CD4-positive, alpha-beta T cell treated with Interleukin-4 for 1 hour (primary cell): ENCODE data around the gene GLI1.
"Not testable (repeated sequence)": the region's sequence is repeated elsewhere in the genome, so short reads cannot be mapped to it uniquely, and the experiment has no call there.

Experiments used
- DNase-seq, 2 donors: peaks; one replicate each; pipeline ENCODE4 v3.0.0-alpha.2; 2020 to 2022

Gene GLI1

DNA sequence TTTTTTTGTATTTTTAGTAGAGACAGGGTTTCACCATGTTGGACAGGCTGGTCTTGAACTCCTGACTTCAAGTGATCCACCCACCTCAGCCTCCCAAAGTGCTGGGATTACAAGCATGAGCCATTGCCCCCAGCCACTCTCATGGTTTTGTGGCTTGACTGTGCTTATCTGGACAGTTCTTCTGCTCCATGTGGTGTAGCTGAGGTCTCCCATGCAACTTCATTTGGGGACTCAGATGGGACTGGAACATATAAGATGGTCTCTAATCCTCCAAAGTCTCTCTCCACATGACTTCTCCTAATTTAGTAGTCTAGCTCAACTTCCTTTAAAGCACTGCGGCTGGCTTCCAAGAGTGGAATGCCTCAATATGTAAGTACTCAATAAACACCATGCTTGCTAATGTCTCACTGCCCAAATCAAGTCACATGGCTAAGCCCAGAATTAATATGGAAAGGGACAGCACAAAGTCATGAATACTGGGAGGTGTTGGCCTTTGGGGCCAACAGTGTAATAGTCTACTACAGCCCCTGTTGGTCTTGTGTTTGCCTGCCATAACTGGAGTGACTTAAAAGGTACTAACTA is 17.6 kb upstream of the GLI1 start:
- no peak for DNase-seq

DNA sequence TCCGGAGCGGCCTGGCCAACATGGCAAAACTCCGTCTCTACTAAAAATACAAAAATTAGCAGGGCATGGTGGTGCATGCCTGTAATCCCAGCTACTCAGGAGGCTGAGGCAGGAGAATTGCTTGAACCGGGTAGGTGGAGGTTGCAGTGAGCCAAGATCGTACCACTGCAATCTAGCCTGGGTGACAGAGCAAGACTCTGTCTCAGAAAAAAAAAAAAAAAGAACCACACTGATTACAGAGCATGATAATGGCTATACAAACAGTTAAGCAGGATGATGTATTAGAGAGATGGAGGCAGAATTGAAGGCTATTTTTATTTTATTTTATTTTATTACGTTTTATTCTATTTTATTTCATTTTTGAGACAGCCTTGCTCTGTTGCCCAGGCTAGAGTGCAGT is 15.2 kb upstream of the GLI1 start:
- DNase-seq: not testable (repeated sequence)

DNA sequence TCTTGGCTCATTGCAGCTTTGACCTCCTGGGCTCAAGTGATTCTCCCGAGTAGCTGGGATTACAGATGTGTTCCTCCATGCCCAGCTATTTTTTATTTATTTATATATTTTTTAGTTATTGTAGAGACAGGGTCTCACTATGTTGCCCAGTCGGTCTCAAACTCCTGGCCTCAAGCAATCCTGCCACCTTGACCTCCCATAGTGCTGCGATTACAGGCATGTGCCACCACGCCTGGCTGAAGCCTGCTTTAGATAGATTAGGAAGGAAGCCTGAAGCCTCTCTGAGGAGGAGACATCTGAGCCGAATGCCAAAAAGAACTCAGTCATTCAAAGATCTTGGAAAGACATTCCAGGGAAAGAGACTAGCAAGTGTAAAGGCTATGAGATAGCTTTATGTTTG is 14.8 kb upstream of the GLI1 start:
- DNase-seq: no peak

DNA sequence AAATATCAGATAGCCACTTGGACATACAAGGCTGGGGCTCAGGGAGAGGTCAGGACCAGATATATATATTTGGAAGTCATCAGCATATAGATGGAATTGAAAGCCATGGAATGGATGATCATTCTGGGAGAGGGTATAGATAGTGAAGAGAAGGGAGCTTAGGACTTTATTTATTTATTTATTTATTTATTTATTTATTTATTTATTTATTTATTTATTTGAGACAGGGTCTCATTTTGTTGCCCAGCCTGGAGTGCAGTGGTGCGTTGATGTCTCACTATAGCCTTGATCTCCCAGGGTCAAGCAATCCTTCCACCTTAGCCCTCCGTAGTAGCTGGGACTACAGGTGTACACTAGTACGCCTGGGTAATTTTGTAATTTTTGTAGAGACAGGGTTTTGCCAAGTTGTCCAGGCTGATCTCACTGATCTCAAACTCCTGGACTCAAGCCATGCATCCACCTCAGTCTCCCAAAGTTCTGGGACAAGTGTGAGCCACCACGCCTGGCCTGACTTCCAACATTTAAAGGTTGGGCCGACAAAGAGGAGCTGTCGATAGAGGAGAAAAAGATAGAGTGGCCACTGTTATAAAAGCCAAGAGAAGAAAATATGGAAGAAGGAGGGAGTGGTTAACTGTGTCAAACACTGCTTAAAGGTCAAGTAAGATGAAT is 13.2 kb upstream of the GLI1 start:
- DNase-seq: no peak

DNA sequence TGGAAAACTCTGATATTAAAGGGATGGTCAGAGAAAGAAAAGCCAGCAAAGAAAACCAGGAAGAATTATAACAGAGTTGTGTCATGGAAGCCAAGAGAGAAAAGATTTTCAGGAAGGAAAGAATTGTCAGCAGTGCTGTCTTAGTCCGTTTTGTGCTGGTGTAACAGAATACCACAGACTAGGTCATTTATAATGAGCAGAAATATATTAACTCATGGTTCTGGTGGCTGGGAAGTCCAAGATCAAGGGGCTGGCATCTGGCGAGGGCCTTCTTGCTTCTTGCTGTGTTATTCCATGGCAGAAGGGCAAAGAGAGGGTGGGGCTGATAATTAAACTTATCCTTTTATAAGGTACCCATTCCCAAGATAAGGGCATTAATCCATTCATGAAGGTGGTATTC is 10.9 kb upstream of the GLI1 start:
- no peak for DNase-seq

DNA sequence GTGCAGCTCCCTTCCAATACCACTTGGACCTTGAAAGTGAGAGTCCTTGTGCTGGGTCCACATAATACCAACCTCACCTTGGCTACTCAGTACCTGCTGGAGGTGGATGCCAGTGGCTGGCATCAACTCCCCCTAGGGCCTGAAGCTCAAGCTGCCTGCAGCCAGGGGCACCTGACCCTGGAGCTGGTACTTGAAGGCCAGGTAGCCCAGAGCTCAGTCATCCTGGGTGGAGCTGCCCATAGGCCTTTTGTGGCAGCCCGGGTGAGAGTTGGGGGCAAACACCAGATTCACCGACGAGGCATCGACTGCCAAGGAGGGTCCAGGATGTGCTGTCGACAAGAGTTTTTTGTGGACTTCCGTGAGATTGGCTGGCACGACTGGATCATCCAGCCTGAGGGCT is 10.2 kb upstream of the GLI1 start:
- no peak for DNase-seq

DNA sequence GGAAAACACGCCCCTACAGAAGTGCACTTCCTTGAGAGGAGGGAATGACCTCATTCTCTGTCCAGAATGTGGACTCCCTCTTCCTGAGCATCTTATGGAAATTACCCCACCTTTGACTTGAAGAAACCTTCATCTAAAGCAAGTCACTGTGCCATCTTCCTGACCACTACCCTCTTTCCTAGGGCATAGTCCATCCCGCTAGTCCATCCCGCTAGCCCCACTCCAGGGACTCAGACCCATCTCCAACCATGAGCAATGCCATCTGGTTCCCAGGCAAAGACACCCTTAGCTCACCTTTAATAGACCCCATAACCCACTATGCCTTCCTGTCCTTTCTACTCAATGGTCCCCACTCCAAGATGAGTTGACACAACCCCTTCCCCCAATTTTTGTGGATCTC is 9.5 kb upstream of the GLI1 start:
- no peak for DNase-seq

DNA sequence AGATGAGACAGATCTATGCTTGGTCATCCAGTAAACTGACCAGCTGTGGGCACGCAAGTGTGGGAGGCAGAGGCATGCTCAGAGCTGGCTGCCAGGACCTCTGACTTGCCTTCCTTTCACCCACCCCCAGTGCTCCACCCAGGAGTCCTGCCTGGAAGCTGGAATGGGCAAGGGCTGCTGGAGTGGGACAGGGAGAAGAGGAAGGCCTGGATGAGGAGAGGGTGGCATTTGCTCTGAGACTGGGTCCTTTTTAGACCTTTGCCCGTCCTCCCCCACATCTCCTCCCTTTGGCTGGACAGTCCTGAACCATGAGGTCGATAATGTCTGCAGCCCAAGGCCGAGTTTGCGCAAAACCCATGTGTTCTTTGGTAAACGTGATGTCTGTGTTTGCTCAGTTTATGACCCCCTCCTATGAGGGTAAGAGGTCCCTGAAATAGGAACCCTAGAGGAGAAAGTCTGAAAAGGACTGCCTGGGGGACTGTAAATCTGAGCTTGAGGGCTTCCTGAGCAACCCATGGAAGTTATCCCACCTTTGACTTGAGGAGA is 8.3 kb upstream of the GLI1 start:
- no peak for DNase-seq

DNA sequence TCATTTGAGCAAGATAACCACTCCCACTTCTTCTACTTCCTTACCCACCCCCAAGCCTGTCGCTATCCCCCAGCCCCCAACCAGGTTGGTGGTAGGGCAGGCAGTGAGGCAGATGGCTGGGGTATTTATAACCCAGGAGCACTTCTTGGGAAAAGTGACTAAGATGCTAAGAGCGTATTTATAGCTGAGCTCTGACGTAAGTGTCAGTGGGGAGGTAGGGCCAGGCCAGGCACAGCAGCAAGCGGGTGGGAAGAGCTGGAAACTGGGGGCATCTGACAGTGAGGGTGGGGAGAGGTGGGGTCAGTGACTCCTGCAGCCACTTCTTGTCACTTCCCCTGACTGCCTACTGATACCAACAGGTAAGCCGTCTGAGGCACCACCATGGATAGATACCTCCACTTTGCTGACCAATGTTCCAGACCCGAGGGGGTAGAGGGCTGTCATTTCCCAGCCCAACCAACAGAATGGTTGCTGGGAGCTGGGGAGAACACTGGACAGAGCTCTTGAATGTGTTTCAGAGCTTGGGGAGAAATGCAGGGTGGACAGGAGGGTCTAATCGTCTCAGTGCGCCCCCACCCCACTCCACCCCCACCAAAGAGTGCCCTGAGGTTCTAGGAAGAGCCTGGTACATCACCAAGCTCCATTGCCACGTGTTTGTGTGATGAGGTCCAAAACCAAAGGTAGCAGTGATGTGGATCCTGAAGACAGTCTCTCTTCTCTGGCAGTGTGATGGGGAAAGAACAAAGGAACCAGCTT is 7.2 kb upstream of the GLI1 start:
- no peak for DNase-seq

DNA sequence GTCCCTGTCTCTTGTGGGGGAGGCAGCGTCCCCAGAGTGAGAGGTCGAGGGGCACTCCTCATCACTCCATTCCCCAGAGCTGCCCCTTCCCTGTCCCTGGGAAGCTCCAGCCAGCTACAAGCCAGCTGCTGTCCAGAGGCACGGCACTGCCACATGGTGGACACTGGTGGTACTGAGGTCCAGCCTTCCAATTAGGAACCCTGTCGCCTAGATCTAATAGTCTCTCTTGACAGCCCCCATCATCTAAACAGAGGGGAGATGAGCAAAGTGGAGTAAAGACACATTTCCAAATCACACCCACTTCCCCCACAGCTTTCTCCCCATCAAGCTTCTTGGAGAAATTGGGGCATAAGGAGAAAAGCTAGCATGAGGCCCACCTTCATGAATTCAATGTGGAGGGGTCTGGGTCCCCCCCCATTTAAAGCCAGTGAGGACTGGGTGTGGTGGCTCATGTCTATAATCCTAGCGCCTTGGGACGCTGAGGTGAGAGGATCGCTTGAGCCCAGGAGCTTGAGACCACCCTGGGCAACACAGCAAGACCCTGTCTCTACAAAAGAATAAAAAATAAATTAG is 6.6 kb upstream of the GLI1 start:
- DNase-seq: peak; percentile 42 to 60

DNA sequence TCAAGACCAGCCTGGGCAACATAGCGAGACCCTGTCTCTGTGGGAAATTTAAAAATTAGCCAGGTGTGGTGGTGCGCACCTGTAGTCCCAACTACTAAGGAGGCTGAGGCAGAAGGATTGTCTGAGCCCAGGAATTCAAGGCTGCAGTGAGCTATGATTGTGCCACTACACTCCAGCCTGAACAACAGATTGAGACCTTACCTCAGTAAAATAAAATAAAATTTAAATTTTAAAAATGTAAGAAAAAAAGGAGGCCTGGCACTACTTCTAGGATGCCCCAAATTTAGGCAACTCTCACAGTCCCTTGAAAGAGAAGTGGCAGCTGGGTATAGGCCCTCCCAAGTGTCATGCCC is 5.4 kb upstream of the GLI1 start:
- no peak for DNase-seq

DNA sequence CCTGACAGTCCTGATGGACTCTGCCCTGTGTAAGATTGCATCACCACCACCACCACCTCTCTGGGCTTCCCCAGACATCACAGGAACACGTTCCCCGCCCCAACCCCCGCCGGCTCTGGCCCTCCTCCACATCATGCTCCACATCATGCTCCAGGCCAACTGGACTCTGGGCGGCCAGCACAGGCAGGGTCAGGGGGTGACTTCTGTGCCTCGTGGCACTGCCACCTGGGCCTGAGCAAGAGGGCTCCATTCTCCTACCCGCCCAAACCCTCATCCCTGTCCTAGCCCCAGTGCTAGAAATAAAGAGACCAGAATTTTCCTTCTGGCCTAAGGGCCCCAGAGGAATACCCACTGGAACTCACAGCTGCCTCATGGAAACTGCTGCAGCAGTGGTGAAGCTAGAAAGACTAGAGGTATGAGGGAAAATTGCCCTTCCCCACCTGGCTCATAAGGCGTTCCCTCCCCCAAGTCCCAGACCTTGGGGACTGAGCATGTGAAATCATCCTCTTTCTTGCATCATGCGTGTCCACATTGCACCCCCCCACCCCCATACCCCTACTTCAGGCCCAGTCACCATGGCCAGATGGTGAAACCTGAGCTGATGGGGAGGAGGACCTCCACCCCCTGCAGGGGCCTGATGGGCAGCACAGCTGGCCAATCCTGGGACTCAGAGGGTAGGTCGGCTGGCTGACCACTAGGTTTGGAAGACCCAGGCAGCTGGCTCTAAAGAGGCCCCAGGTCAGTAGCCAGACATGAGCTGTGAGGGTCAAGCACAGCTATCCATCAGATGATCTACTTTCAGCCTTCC is 4.8 kb upstream of the GLI1 start, which contains the start of gene INHBE:
INHBE (plus strand) TSS at position 742 of the 808 bp plus-strand sequence. CDS start 230 bp downstream, outside the sequence.
- no peak for DNase-seq

DNA sequence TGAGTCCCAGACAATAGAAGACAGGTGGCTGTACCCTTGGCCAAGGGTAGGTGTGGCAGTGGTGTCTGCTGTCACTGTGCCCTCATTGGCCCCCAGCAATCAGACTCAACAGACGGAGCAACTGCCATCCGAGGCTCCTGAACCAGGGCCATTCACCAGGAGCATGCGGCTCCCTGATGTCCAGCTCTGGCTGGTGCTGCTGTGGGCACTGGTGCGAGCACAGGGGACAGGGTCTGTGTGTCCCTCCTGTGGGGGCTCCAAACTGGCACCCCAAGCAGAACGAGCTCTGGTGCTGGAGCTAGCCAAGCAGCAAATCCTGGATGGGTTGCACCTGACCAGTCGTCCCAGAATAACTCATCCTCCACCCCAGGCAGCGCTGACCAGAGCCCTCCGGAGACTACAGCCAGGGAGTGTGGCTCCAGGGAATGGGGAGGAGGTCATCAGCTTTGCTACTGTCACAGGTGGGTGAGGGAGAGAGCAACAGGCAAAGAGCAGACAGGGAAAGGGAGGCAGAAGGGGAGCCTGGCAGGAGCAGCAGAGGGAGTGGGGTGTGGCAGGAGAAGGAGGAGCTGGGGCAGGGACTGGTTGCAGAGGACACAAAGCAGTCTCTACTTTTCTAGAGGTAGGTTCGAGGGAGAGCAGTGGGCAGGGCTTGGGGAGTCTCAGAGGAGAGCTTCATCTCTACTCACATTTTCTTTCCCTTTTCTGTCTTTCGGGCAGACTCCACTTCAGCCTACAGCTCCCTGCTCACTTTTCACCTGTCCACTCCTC is 4.0 kb upstream of the GLI1 start:
- no peak for DNase-seq

DNA sequence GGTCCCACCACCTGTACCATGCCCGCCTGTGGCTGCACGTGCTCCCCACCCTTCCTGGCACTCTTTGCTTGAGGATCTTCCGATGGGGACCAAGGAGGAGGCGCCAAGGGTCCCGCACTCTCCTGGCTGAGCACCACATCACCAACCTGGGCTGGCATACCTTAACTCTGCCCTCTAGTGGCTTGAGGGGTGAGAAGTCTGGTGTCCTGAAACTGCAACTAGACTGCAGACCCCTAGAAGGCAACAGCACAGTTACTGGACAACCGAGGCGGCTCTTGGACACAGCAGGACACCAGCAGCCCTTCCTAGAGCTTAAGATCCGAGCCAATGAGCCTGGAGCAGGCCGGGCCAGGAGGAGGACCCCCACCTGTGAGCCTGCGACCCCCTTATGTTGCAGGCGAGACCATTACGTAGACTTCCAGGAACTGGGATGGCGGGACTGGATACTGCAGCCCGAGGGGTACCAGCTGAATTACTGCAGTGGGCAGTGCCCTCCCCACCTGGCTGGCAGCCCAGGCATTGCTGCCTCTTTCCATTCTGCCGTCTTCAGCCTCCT is 3.4 kb upstream of the GLI1 start:
- peak; percentile 66 to 67 for DNase-seq

DNA sequence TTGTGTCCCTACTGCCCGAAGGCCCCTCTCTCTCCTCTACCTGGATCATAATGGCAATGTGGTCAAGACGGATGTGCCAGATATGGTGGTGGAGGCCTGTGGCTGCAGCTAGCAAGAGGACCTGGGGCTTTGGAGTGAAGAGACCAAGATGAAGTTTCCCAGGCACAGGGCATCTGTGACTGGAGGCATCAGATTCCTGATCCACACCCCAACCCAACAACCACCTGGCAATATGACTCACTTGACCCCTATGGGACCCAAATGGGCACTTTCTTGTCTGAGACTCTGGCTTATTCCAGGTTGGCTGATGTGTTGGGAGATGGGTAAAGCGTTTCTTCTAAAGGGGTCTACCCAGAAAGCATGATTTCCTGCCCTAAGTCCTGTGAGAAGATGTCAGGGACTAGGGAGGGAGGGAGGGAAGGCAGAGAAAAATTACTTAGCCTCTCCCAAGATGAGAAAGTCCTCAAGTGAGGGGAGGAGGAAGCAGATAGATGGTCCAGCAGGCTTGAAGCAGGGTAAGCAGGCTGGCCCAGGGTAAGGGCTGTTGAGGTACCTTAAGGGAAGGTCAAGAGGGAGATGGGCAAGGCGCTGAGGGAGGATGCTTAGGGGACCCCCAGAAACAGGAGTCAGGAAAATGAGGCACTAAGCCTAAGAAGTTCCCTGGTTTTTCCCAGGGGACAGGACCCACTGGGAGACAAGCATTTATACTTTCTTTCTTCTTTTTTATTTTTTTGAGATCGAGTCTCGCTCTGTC is 2.7 kb upstream of the GLI1 start:
- DNase-seq: no peak

DNA sequence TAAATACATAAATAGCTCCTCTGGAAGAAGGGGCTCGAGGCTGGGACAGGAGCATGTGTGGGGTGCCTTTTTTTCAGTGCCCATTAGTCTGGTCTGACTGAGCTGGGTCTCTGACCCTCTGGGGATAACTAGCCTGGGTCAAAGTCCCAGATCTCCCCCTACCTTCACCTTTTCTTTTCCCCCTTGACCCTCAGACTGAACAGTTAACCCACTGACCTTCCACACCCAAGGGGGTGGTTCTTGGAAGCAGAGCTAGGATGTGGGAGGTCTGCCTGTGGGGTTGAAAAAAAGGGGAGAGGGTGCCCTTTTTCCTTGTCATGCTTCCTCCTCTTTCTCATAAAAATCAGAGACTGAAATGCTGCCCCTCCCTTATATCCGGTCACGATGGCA is 925 bp upstream of the GLI1 start:
- no peak for DNase-seq

DNA sequence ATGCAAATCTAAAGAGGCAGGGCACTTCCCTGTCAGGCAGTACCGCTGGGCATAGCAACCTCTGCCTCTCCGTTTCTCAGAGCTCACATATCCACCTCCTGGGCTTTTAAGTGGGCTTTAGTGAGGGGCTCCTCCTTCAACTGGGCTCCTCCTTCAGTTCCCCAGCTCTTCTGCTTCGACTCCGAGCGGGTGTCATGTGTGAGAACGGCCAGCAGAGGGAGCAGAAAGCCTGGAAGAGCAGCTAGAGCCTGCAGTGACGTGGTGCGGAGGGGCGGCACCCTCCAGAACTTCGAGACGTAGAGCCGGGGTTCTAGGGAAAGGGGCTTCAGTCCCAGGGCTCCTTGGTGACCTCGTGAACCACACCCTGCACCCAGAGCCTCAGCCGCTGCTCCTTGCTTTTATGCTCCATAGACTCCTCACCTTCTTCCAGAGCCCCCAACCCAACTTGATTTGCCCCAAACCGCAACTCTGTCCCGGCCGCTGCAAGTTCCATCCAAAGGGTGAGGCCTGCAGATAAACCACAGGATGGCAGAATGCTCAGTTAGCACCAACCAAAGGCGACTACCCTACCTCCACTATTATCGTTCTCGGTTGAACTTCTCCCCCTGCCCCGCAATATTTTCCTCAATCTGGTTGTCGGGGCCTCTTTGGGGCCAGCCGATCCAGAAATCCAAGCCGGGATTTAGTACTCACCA is 383 bp upstream of the GLI1 start:
- DNase-seq: peak; percentile 96

DNA sequence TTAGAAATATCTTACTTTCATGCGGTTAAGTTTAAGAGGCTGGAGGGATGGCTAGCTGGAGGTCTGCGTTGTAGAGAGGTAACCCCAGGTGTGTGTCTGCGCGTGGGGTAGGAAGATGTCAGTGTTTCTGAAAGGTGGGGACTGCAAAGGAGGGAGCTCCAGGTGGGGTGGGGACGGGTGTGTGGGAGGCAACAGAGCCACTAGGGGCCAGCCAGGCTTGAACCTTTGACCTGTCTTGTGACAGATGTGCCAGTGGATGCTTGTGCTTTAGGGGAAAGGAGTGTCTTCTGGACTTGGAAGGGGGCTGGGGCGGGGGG is 841 bp downstream of the GLI1 start:
- DNase-seq: no peak

DNA sequence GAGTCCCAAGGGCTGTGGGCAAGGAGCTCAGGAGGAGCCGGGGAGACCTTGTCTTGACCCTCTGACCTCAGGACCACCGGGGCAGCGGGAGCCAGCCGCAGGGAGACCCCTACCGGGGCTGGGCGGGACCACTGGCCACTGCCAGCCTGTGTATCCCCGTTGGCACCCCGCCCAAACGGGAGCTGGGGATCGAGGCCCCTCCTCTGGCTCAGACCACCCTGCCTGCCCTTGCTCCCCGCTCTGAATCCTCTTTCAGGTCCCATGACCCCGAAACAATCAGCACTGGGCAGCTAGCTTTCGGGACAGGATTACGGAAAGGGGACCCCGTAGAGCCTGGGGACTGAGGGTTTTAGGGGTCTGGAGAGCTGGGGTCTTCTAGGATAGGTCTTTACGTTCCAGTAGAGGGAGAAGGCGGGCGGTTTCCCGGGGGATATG is 1.3 kb downstream of the GLI1 start:
- no peak for DNase-seq

DNA sequence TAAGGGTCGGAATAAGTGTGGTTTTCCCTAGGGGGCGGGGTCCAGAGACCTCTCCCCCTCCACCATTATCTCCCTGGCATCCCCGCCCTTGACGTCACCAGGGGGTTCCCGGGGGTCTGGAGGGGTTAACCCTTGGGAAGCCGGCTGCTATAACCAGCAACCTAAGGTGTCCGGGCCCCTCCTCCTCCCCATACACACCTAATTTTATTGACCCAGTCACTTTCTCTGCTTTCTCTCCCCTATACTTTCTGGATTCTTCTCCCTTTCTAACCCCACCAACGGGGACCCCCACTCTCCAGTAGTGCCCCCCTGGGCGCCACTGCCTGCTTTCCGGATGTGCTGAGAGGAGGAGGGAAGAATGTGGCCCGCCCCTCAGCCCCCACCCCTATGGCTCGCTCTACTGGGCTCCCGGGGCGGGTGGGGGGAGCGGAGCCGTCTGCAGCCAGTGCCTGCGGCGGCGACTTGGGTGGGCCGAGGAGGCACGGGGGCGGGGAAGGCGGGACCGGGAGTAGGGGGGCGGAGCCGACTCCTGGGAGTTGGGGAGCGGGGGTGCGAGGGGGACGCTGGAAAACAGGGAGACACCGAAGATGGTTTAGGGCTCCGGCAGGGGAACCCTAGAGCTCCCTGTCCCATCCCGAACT is 1.8 kb downstream of the GLI1 start:
- peak in 1 of 2 donors; percentile 67 for DNase-seq
